DMS53 treated with DMSO at 0.1 percent for 48 hours (cell line): ENCODE measurements around the gene ZNF106.
A peak's percentile ranks its signal among the peaks of the same experiment; 100 is the strongest.

Experiments used
- DNase-seq: peaks from one replicate; lab custom pipeline; 2025; ENCODE audit not compliant: unreplicated experiment; lab: John Stamatoyannopoulos, UW

ZNF106 gene

GRCh38 chr15:42490671-42491538 lies at the start of gene ZNF106:
ZNF106 (minus strand) TSS chr15:42491141; CDS start chr15:42472289, 18,852 bp downstream.
- peak; percentile 73 for DNase-seq

DNA sequence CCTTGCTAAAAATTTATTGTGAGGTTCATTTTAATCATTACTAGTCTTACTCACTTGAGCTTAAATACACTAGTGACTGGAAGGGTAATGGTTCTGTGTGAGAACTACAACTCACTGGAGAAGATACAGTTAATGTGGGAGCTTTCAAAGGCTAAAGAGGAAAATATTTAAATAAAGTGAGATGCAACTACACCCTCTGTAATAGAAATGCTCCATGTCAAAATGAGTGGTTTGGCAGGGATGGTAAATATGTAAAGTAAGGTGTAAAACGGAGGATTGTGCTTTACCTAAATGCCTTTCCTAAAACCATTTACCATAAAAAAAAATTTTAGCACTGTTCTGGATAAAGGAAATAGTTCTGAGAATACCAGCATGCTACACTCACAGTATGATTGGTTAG lies 42.3 kb upstream of the ZNF106 start:
- no peak for DNase-seq

DNA sequence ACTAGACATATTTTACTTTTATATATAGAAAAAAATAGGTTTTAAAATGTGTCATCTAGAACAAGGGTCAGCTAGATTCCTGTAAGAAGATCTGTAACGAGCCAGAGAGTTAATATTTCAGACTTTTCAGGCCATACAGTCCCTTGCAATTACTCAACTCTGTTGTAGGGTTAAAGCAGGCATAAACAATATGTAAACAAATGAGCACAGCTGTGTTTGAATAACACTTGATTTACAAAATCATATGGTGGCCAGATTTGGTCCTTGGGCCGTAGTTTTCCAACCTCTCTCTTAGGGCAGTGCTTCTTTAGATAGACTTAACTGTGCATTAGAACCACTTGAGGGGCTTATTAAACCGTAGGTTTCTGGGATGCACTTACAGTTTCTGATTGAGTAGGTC lies 38.0 kb upstream of the ZNF106 start:
- DNase-seq = no peak

DNA sequence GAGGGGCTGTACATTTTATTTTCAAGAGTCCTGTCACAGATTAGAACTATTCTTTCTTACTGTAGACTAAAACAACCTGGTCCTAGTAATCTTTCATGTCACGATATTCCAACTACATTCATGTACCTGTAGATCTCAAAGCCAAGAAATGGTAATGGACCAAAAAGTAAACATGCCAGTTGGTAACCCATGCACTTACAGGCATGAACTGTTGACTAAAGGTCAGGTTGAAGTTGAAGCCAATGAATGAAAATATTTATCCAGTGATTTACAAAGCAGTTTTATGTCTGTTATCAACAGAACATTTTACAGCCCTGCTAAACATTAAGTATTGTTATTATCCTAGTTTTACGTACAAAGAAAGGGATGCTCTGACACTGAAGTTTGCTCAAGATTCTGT lies 32.4 kb upstream of the ZNF106 start:
- DNase-seq = no peak

DNA sequence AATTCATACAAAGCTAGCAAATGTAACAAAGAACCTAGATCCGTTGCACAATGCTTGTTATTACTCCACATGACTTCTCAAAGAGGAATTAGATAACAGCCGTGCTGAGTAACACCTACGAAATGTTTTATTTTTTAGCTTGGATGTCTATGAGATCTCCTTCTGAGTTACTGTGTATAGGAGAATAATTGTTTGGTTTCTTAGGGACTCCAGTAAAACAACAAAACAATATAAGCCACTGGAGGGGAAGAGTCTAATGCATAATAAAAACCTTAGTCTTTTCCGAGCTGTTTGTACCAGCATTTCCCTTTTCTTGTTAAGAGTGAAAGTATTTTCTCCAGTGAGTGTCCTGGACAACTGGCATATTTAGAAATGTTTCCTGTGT lies 20.1 kb upstream of the ZNF106 start:
- DNase-seq = no peak

- no peak for DNase-seq
Measured at GRCh38 chr15:42510258-42511006, 19.5 kb upstream of the ZNF106 start.

GRCh38 chr15:42508263-42508690 lies 17.3 kb upstream of the ZNF106 start:
- DNase-seq = no peak

GRCh38 chr15:42507514-42507913 lies 16.6 kb upstream of the ZNF106 start:
- DNase-seq = no peak

- DNase-seq = no peak
Measured at GRCh38 chr15:42504631-42505030, 13.7 kb upstream of the ZNF106 start.

GRCh38 chr15:42503825-42504224 lies 12.9 kb upstream of the ZNF106 start:
- no peak for DNase-seq

DNA sequence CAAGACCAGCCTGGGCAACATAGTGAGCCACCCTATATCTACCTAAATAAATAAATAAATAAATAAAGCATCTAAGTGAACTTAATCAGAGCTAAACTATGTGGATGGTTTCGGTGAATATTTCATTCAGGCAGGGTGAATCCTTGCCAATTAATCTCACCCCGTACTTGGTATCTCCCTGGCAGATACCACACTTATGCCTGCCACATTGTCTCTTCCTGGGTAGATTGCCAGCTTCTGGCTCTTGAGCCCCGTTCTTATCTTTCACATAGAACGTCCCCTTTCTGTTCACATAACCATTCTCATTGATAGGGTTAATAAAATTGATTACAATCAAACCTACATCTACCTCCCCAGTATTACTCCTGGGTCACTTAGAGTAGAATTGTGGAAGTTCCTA lies 11.5 kb upstream of the ZNF106 start:
- DNase-seq = no peak

- no peak for DNase-seq
Measured at GRCh38 chr15:42499858-42500609, 9.1 kb upstream of the ZNF106 start.

GRCh38 chr15:42498212-42499068 lies 7.5 kb upstream of the ZNF106 start:
- DNase-seq = no peak

DNA sequence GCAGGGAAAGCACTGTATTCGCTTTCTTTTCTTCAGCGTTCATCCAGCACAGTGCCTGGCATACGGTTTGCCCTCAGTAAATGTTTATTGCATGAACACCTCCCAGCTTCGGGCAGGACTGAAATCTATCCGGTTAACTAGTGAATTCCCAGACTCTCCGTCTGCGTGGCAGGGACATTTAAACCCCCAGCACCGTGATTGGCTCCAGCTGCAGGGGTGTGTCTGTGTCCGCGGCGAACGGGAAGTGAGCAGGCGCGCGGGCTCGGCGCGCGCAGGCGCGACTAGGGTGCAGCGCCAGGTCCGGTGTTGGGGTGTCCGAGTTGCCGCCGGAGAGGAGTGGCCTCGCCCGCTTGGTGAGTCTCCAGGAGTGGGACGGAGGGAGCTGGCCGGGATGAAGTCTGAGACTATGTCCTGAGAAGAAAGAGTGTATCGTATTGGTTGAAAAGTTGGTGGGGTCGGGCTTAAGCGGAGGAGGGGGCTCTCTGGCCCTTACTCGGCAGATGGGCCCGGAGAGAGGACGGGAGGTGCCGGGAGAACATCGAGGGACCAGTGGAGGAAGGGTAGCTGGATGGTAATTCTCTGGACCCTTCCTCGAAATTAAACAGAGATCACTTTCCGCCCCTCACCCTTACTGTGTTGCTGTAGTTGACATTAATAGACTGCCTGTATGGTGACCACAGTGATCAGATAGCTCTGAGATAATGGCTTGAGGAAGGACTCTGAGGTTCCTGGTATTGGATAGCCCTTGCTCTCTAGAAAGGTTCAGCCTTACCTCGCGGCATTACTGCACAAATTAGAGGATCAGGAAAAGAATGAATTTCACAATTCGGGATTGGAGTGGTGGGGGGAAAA lies 4.6 kb upstream of the ZNF106 start, which contains the start of gene SNAP23:
Gene SNAP23 (plus strand): TSS at position 274 of the 852 bp plus-strand sequence. CDS start 16,213 bp downstream, outside the sequence.
- peak; percentile 87 for DNase-seq

GRCh38 chr15:42494998-42495360 lies 4.0 kb upstream of the ZNF106 start:
- no peak for DNase-seq

- DNase-seq = no peak
Measured at GRCh38 chr15:42493679-42494078, 2.7 kb upstream of the ZNF106 start.

GRCh38 chr15:42491539-42492225 lies 741 bp upstream of the ZNF106 start:
- DNase-seq = no peak

DNA sequence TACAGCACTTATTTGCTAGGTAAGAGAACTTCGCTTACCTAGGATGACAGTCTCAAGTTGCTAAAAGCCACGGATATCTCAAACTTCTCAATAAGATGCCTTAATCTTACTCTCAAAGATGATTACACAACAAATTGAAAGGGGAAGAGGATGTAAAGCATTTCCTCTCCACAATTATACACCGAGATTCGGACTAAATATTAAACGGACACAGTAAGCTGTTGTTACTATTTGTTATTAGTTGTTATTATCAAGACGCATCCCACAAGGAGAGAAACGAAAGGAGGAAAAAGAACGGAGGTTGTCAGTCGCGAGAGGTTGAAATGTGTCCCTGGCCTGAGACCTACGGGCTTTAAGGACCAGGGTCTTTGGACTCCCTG lies 660 bp downstream of the ZNF106 start:
- DNase-seq = no peak

DNA sequence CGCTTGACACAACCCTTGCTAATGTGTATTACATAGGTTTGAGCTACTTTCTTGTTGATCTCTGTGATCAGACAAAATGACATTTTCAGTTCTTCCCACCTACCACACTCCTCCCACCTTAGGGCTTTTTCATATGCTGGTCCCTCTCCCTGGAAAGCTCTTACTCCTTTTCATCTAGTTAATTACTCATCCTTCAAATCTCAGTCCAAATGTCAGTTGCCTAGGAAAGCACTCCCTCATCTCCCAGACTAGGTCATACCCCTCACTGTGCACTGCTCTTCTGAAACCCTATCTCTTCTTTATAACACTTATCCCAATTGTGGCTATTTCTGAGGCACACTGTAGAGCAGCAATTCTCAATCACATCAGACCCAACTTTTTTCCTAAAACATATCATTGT lies 7.3 kb downstream of the ZNF106 start:
- no peak for DNase-seq
